Fibroblast of lung (primary cell): Measurements from ENCODE around the gene NFAM1. TPM values are rescaled to one million over a fixed set of nuclear protein-coding genes. Genes with fewer than 3 reads are reported as not detected.

Experiments used
- DNase-seq, 2 donors: peaks; one replicate each; pipeline versions ENCODE4 v3.0.0 to v3.0.0-alpha.2; 2010; ENCODE audit warnings: low read depth in 2 of 2
- H2AFZ ChIP-seq: 2 replicates; pipeline ENCODE4 v1.5.1; 2012; ENCODE audit warnings: low read length, control low read depth, inconsistent platforms
- H3K27ac ChIP-seq: 2 replicates; pipeline ENCODE4 v1.5.1; 2011; ENCODE audit warnings: low read length, control low read depth; ENCODE audit not compliant: insufficient read depth
- H3K27me3 ChIP-seq: 2 replicates; pipeline ENCODE4 v1.5.1; 2011; ENCODE audit warnings: mild to moderate bottlenecking, low read length; ENCODE audit not compliant: control insufficient read depth, insufficient read depth
- H3K36me3 ChIP-seq: 2 replicates; pipeline ENCODE4 v1.5.1; 2011; ENCODE audit warnings: low read length; ENCODE audit not compliant: control insufficient read depth, insufficient read depth
- H3K4me1 ChIP-seq: 2 replicates; pipeline ENCODE4 v1.5.1; 2011; ENCODE audit warnings: low read length; ENCODE audit not compliant: control insufficient read depth, insufficient read depth; ENCODE audit errors: extremely low read depth
- H3K4me2 ChIP-seq: 2 replicates; pipeline ENCODE4 v1.5.1; 2011; ENCODE audit warnings: low read length, control low read depth; ENCODE audit not compliant: insufficient read depth; ENCODE audit errors: extremely low read depth
- H3K4me3 ChIP-seq, 4 experiments: fragments of 200-600 bp in 1 of 4; sonication (generic) in 1 of 4; replicated peaks in 1 of 4; 2 replicates each; pipeline ENCODE4 v1.5.1; 2011 to 2016; ENCODE audit warnings: low read length in 4 of 4, low read depth in 3 of 4, mild to moderate bottlenecking in 3 of 4, control low read depth in 2 of 4, inconsistent platforms in 1 of 4, mixed read lengths in 1 of 4; ENCODE audit not compliant: insufficient read depth in 1 of 4; ENCODE audit errors: control extremely low read depth in 1 of 4
- H3K79me2 ChIP-seq: 2 replicates; pipeline ENCODE4 v1.5.1; 2012; ENCODE audit warnings: mild to moderate bottlenecking, low read length, inconsistent platforms; ENCODE audit not compliant: control insufficient read depth, insufficient read depth
- H3K9ac ChIP-seq: 2 replicates; pipeline ENCODE4 v1.5.1; 2011; ENCODE audit warnings: mild to moderate bottlenecking, low read length, control low read depth; ENCODE audit not compliant: insufficient read depth
- H3K9me3 ChIP-seq: 2 replicates; pipeline ENCODE4 v1.5.1; 2012; ENCODE audit warnings: low read depth, low read length; ENCODE audit not compliant: control insufficient read depth, insufficient read depth
- H4K20me1 ChIP-seq: 2 replicates; pipeline ENCODE4 v1.5.1; 2011; ENCODE audit warnings: low read length; ENCODE audit not compliant: control insufficient read depth, insufficient read depth; ENCODE audit errors: extremely low read depth
- CTCF ChIP-seq, 2 donors: IDR thresholded peaks in 1 of 2; conservative IDR thresholded peaks in 1 of 2; 1 replicate in 1 of 2; 2 replicates in 1 of 2; pipeline ENCODE4 v1.5.1; 2011 to 2012; ENCODE audit warnings: low read length in 2 of 2, control low read depth in 1 of 2, inconsistent platforms in 1 of 2, low read depth in 1 of 2, mild to moderate bottlenecking in 1 of 2
- EZH2 ChIP-seq: IDR thresholded peaks from 2 replicates; pipeline ENCODE4 v1.5.1; 2012; ENCODE audit warnings: low read length, control low read depth, mild to moderate bottlenecking; ENCODE audit errors: missing control alignments
- polyA plus RNA-seq, 2 donors: library from polyadenylated mRNA; depleted of rRNA in 1 of 2; stranded (reverse) in 1 of 2; unstranded in 1 of 2; fragments of >200 nt; gene quantifications; 2 replicates each; pipeline ENCODE4 v1.2.1, GENCODE V29; 2011 to 2012; ENCODE audit warnings: missing spikeins in 1 of 2
- total RNA-seq: library from RNA; depleted of rRNA; stranded (reverse); fragments of >200 nt; gene quantifications from 2 replicates; pipeline ENCODE4 v1.2.1, GENCODE V29; 2014

The NFAM1 gene
- total and polyA plus RNA-seq, 2 donors (not counting 1 experiment from before 2014, with no cell fraction given): 0.17 TPM; not detected in 1

DNA sequence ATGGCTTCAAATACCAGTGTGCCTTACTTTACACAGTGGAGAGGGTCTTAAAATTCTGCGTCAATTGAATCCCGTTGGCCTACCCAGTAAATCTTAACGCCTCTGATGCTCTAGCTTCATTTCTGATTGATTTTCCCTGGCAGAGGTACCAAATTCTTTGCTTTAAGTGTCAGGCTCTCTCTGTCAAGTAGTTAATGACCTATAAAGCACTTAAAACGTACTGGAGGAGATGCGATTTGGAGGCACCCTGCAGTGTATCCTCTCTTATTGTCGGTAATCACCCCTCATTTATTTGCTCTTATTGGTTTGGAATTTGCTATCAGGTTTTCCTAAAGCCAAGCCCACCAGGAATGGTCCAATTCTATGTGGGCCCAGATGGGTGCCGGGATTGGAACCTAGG, 59.2 kb downstream of the NFAM1 start:
- Histone ChIP-seq H3K4me3 (no peak overlapping the region), H3K4me1 (peaks cover 6% of the 10 kb centered on the region), H3K36me3 (no peaks in the 10 kb centered on the region), H2AFZ (no peak overlapping the region), H3K27me3 (peaks cover 11% of the 10 kb centered on the region), H3K79me2 (no peaks in the 10 kb centered on the region), H3K4me2 (no peak overlapping the region), H3K9ac (no peak overlapping the region), H4K20me1 (no peaks in the 10 kb centered on the region), H3K9me3 (no peaks in the 10 kb centered on the region), H3K27ac (no peak overlapping the region)
- DNase-seq: no peak
- TF ChIP-seq CTCF (conservative IDR thresholded peaks at IDR 0.05 in 1 of 2, IDR thresholded peaks at IDR 0.05 in 1 of 2; ENCODE audit: low read depth in 1 of 2, low read length in 2 of 2): no peak
- TF ChIP-seq EZH2: no peak

- Histone ChIP-seq H3K36me3 (no peaks in the 10 kb centered on the region), H3K4me2 (no peak overlapping the region), H3K27me3 (peaks cover 15% of the 10 kb centered on the region), H3K9ac (no peak overlapping the region), H3K79me2 (no peaks in the 10 kb centered on the region), H3K4me1 (peaks cover 3% of the 10 kb centered on the region), H3K27ac (no peak overlapping the region), H4K20me1 (no peaks in the 10 kb centered on the region), H3K9me3 (no peaks in the 10 kb centered on the region), H2AFZ (no peak overlapping the region), H3K4me3 (no peak overlapping the region)
- DNase-seq: no peak
- no peak for TF ChIP-seq CTCF (conservative IDR thresholded peaks at IDR 0.05 in 1 of 2, IDR thresholded peaks at IDR 0.05 in 1 of 2; ENCODE audit: low read depth in 1 of 2, low read length in 2 of 2)
- TF ChIP-seq EZH2: no peak
These were observed 60.7 kb downstream of the NFAM1 start for GRCh38 chr22:42371501-42371900.

DNA sequence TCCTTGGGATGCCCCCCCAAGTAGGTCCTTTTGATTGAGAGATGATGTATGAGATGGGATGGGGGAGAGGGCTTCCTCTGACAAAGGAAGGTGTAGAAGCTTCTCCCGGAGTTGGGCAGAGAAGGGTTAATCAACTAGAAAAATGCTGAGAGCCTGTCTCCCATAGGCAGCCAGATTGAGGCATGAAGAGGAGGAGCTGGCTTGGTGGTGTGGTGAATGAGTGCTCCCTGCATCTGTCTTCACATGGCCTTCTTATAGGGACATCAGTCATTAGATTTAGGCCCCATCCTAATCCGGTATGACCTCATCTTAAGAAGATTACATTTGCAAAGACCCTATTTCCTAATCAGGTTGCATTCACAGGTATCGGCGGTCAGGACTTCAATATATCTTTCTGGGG, 61.1 kb downstream of the NFAM1 start:
- no peaks in the 10 kb centered on the region for H3K36me3 ChIP-seq
- no peak overlapping the region for H3K4me3 ChIP-seq
- peaks cover 15% of the 10 kb centered on the region for H3K27me3 ChIP-seq
- DNase-seq: no peak
- no peak overlapping the region for H3K9ac ChIP-seq
- H4K20me1 ChIP-seq: no peaks in the 10 kb centered on the region
- no peaks in the 10 kb centered on the region for H3K9me3 ChIP-seq
- H3K4me1 ChIP-seq: peaks cover 3% of the 10 kb centered on the region
- TF ChIP-seq CTCF (conservative IDR thresholded peaks at IDR 0.05 in 1 of 2, IDR thresholded peaks at IDR 0.05 in 1 of 2; ENCODE audit: low read depth in 1 of 2, low read length in 2 of 2): no peak
- no peak for TF ChIP-seq EZH2
- no peak overlapping the region for H2AFZ ChIP-seq
- H3K27ac ChIP-seq: no peak overlapping the region
- H3K4me2 ChIP-seq: no peak overlapping the region
- no peaks in the 10 kb centered on the region for H3K79me2 ChIP-seq
